ENCODE measurements around the gene SPRR2D. TPM values are rescaled to one million over a fixed set of nuclear protein-coding genes. Genes with fewer than 3 reads are reported as not detected.
"Not testable (repeated sequence)": the region's sequence is repeated elsewhere in the genome, so short reads cannot be mapped to it uniquely, and the experiment has no call there.

SPRR2D gene
- total RNA-seq = not detected
- long read RNA-seq = 0 reads

GRCh38 chr1:153040950-153041631 lies at the start of gene SPRR2D:
Gene SPRR2D, minus strand, starts transcription at chr1:153041120. Its CDS starts 774 bp downstream, at chr1:153040346.
- intact Hi-C loops (cut with DNase I, micrococcal nuclease) = no loop called here
- ATAC-seq = no peak
- DNase-seq = no peak

DNA sequence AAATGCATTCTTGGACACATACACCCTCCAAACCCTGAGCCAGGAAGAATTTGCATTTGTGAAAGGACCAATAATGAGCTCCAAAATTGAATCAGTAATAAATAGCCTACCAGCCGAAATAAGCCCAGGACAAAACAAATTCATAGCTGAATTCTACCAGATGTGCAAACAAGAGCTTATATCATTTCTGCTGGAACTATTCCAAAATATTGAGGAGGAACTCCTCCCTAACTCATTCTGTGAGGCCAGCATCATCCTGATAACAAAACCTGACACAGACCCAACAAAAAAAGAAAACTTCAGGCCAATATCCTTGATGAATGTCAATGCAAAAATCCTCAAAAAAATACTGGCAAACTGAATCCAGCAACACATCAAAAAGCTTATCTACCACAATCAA lies 46.7 kb upstream of the SPRR2D start:
- DNase-seq (no peak), ATAC-seq (no peak)
- intact Hi-C loops (cut with DNase I, micrococcal nuclease) = no loop called here

GRCh38 chr1:153081736-153082135 lies 40.8 kb upstream of the SPRR2D start:
- intact Hi-C loops (cut with DNase I, micrococcal nuclease) = no loop called here
- ATAC-seq (no peak), DNase-seq (no peak)

GRCh38 chr1:153072806-153073726 lies 32.1 kb upstream of the SPRR2D start:
- intact Hi-C loops (cut with DNase I, micrococcal nuclease) = no loop called here
- DNase-seq (no peak), ATAC-seq (no peak)

GRCh38 chr1:153071511-153071910 lies 30.6 kb upstream of the SPRR2D start, which contains the start of gene SPRR2B:
Gene SPRR2B, minus strand, starts transcription at chr1:153071611. Its CDS starts 772 bp downstream, at chr1:153070839.
- ATAC-seq (no peak), DNase-seq (no peak)
- intact Hi-C loops (cut with DNase I, micrococcal nuclease) = no loop called here

DNA sequence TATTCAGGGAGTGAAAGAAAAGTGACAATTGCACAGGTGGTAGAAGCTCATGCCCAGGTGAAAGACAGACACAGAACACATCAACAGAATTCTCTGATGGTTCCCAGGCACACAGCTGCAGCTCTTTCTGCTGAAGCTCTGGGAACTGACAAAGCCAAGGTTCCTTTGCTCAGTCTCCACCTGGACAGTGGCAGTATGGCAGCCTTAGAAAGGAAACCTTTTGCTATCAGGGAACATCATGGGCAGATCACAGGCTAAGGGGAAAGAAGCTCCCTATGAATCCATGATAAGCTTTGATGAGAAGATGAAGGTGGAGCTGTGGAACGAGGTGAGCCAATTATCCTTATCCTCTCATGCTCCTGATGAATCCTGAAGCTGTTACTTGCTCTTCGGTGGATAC lies 29.3 kb upstream of the SPRR2D start:
- ATAC-seq (no peak), DNase-seq (no peak)
- intact Hi-C loops (cut with DNase I, micrococcal nuclease) = no loop called here

- DNase-seq (no peak), ATAC-seq (no peak)
- intact Hi-C loops (cut with DNase I, micrococcal nuclease) = no loop called here
Measured at GRCh38 chr1:153058826-153059784, 18.2 kb upstream of the SPRR2D start.

- no peak for ATAC-seq
- intact Hi-C loops (cut with DNase I, micrococcal nuclease) = no loop called here
- no peak for DNase-seq
Measured at GRCh38 chr1:153058154-153058553, 17.2 kb upstream of the SPRR2D start.

DNA sequence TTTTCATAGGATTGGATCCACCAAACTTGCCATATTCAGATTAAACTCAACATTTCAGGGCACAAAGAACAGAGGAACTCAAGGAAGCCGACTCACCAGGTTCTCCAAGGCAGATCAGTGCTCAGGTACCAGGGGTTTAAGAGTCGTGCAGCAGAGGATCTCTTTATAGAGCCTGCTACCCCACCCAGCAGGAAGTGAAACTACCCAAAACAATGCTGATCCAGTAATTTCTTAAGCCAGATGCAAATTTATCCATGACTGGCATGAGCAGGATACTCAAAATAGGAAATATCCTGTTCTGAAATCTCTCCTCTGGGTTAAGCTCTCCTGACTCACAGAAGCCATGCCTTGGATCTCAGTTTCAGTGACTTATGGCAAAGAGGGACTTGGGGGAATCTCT lies 16.5 kb upstream of the SPRR2D start, which contains the start of gene SPRR2A:
SPRR2A (minus strand) TSS at position 138 of the 400 bp plus-strand sequence. CDS start 777 bp downstream, outside the sequence.
- no peak for ATAC-seq
- no peak for DNase-seq
- intact Hi-C loops (cut with DNase I, micrococcal nuclease) = no loop called here

GRCh38 chr1:153056111-153056510 lies 15.2 kb upstream of the SPRR2D start:
- DNase-seq; intact Hi-C loops (cut with DNase I, micrococcal nuclease); ATAC-seq: not testable (repeated sequence)

DNA sequence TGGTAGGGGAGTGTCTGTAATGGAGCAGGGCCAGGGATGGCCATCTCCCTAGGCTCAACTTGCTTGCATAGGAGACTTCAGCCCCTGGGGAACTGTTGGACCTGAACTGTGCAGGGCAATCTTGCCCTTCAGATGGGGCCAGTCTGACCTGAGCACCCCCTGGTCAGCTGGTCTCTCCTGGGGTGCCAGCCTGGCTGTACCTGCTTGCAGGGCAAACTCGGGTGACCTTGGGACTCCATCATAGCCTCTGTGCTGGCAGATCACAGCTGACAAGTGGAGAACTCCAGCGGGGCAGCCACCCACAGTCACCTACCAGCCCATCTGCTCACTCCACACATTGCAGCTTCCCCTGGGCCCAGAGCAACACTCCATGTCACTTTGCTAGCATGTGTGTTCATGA lies 8.3 kb upstream of the SPRR2D start:
- intact Hi-C loops (cut with DNase I, micrococcal nuclease) = no loop called here
- DNase-seq (no peak), ATAC-seq (no peak)

DNA sequence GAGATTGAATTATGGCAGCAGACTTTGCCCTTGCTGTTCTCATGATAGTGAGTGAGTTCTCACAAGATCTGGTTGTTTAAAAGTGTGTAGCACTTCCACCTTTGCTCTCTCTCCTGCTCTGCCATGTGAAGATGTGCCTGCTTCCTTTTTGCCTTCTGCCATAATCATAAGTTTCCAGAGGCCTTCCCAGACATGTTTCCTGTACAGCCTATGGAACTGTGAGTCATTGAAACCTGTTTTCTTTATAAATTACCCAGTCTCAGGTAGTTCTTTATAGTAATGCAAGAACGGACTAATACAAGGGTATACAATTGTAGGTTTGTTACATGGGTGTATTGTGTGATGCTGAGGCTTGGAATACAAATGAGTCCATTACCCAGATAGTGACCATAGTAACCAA lies 5.7 kb downstream of the SPRR2D start:
- ATAC-seq = no peak
- DNase-seq = no peak
- intact Hi-C loops (cut with DNase I, micrococcal nuclease) = no loop called here

- no peak for ATAC-seq
- intact Hi-C loops (cut with DNase I, micrococcal nuclease) = no loop called here
- no peak for DNase-seq
Measured at GRCh38 chr1:153032677-153033308, 8.1 kb downstream of the SPRR2D start.

GRCh38 chr1:153032073-153032472 lies 8.8 kb downstream of the SPRR2D start:
- no peak for ATAC-seq
- no peak for DNase-seq
- intact Hi-C loops (cut with DNase I, micrococcal nuclease) = no loop called here

DNA sequence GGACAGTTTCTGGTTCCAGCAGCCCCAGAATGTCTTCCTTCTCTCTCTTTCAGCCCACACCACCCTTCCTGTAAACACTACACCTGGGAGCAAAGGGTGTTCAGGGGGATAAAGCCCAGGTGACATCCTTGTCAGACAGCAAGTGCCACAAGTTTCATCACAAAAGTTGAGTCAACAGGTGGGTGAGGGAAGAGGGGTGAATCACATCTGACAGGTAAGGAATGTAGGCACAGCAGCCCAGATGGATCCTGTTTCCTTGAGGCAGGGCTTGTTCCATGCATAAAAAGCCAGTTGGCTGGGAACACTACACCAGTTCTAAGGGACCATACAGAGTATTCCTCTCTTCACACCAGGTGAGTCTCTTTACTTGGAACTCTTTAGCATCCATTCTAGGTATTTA lies 10.0 kb downstream of the SPRR2D start, which contains the start of gene SPRR1B:
SPRR1B (plus strand) TSS at position 309 of the 400 bp plus-strand sequence. CDS start 1,143 bp downstream, outside the sequence.
- DNase-seq (no peak), ATAC-seq (no peak)
- intact Hi-C loops (cut with DNase I, micrococcal nuclease) = no loop called here

DNA sequence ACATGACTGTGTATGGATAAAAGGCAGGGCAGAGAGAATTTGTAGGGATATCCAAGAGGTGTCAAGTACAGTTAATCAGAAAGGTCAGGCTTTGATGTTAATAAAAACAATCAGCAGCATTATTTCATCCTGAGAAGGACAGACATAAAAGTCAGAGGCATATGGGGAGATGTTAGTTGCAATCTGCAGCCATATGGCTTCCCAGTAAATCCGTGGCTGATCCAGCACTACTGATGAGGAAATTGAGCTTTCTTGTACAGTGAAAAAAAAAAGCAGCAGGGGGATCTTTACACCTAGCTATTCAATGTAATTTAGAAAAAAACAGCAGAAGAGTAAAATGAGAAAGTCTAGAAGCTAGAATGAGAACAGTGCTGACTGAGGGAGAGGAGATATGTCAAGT lies 12.2 kb downstream of the SPRR2D start:
- DNase-seq (no peak), ATAC-seq (no peak)
- intact Hi-C loops (cut with DNase I, micrococcal nuclease) = no loop called here

DNA sequence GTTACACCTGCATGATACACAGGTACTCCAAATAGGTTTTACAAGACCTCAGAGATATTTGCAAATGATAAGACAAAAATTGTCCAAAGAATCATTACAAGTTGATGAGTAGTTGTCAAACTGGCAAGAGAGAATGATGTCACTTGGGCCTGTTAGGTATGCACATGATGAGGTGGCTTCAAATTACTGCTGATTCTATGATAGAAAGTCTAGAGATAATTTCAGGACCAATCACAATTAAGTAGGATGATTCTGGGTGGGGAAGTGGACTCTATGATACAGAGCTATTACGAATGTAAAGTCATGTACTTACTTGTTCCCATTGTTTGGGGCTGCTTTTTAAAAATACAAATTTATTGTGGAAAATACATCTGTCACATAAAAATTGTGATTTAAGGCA lies 15.1 kb downstream of the SPRR2D start:
- no peak for ATAC-seq

DNA sequence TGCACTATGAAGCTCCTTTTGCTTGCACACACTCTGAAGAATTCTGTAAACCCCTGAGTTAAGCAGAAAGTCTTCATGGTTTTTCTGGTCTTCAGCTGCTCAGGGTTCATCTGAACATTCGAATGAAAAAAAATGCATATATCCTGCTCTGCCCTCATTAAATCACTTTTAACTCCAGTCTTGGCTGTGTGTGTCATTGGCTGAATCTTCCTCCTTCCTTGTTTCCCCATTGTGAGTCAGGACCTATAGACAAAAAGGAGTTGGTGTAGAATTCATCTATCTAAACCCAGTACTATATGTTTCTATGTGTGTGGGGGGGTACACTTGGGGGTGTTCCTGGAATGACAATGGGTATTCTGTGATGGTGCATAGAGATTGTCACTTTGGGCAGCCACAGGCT lies 16.5 kb downstream of the SPRR2D start:
- intact Hi-C loops (cut with DNase I, micrococcal nuclease) = no loop called here
- ATAC-seq = no peak
- DNase-seq = no peak

More for the DNA sequence above, 15.1 kb downstream of the SPRR2D start:
- no peak for DNase-seq
- intact Hi-C loops (cut with DNase I, micrococcal nuclease) = no loop called here
